Upper lobe of right lung (tissue), 1 donor: ENCODE results near the gene KLC3. TPM values are rescaled to one million over a fixed set of nuclear protein-coding genes. Genes with fewer than 3 reads are reported as not detected.

Experiments
- ATAC-seq: fragments of 200-7000 bp; cut with Tn5 transposase; one replicate; pipeline ENCODE4 v1.9.1; 2020; ENCODE audit warnings: mild to moderate bottlenecking, moderate library complexity
- DNase-seq: peaks from one replicate; pipeline ENCODE4 v3.0.0-alpha.2; 2020
- H3K27ac ChIP-seq: fragments of 200-600 bp; one replicate; pipeline ENCODE4 v1.8.0; 2022
- H3K27me3 ChIP-seq: fragments of 200-600 bp; one replicate; pipeline ENCODE4 v1.8.0; 2022; ENCODE audit warnings: mild to moderate bottlenecking
- H3K36me3 ChIP-seq: fragments of 200-600 bp; one replicate; pipeline ENCODE4 v1.8.0; 2022
- H3K4me1 ChIP-seq: fragments of 200-600 bp; one replicate; pipeline ENCODE4 v1.8.0; 2022
- H3K4me3 ChIP-seq: fragments of 200-600 bp; one replicate; pipeline ENCODE4 v1.8.0; 2022; ENCODE audit warnings: mild to moderate bottlenecking
- H3K9me3 ChIP-seq: fragments of 200-600 bp; one replicate; pipeline ENCODE4 v1.8.0; 2022
- intact Hi-C: fragments of 100-400 bp; cut with DNase I; formaldehyde crosslinking; loops from one replicate; pipeline ENCODE4 v1.11.0; 2022
- long read RNA-seq: library from polyadenylated mRNA; unstranded; transcript quantifications from one replicate; pipeline ENCODE4 v2.0.0, GENCODE V29; 2021
- total RNA-seq: library from RNA; stranded (reverse); fragmentation: NEBNext Ultra II Directional; extraction: Animal tissue kit (Norgen Biotek cat#: 25700); gene quantifications from one replicate; pipeline ENCODE4 v1.2.1, GENCODE V29; 2021
- TF ChIP-seq, protein P1 (sequence below): fragments of 200-600 bp; IDR thresholded peaks from one replicate; pipeline ENCODE4 v1.8.0; 2022; ENCODE audit warnings: antibody characterized with exemption
- donor health status: DM: no; HTN: yes; CAD: no; lungs with severe emphysema.

Gene KLC3
- 1.8 TPM for total RNA-seq
- long read RNA-seq, transcript KLC3-201 (13 exons, 1,780 nt): major isoform, 8 of 10 reads
- long read RNA-seq, partial matches to known transcripts: 1 of 10 reads
- long read RNA-seq, other reads (novel, unspliced or antisense): 1 of 10 reads

- H3K4me3 ChIP-seq: peak within 1 kb of the TSS; percentile 37
- peaks cover 22% of the 10 kb centered on the region for H3K27me3 ChIP-seq
- ATAC-seq: peak; percentile 87
- H3K36me3 ChIP-seq: no peaks in the 10 kb centered on the region
- H3K27ac ChIP-seq: no peak within 1 kb of the TSS
- no peaks in the 10 kb centered on the region for H3K9me3 ChIP-seq
- intact Hi-C loops: no loop called here
- H3K4me1 ChIP-seq: no peaks in the 10 kb centered on the region
- DNase-seq: peak; percentile 78
- TF ChIP-seq, protein P1, sequence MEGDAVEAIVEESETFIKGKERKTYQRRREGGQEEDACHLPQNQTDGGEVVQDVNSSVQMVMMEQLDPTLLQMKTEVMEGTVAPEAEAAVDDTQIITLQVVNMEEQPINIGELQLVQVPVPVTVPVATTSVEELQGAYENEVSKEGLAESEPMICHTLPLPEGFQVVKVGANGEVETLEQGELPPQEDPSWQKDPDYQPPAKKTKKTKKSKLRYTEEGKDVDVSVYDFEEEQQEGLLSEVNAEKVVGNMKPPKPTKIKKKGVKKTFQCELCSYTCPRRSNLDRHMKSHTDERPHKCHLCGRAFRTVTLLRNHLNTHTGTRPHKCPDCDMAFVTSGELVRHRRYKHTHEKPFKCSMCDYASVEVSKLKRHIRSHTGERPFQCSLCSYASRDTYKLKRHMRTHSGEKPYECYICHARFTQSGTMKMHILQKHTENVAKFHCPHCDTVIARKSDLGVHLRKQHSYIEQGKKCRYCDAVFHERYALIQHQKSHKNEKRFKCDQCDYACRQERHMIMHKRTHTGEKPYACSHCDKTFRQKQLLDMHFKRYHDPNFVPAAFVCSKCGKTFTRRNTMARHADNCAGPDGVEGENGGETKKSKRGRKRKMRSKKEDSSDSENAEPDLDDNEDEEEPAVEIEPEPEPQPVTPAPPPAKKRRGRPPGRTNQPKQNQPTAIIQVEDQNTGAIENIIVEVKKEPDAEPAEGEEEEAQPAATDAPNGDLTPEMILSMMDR: no peak
Observed at GRCh38 chr19:45340232-45340898, at the start of gene KLC3. TSS of gene KLC3 (plus strand) at chr19:45340750. CDS start at chr19:45345542, 4,792 bp downstream.

GRCh38 chr19:45291834-45292233 lies 48.7 kb upstream of the KLC3 start:
- Histone ChIP-seq H3K4me3 (no peak overlapping the region), H3K36me3 (peaks cover 50% of the 10 kb centered on the region), H3K27ac (no peak overlapping the region), H3K27me3 (no peaks in the 10 kb centered on the region), H3K4me1 (no peaks in the 10 kb centered on the region), H3K9me3 (no peaks in the 10 kb centered on the region)
- intact Hi-C loops: no loop called here
- ATAC-seq (no peak), DNase-seq (no peak)
- TF ChIP-seq, protein P1: no peak

GRCh38 chr19:45293682-45294081 lies 46.9 kb upstream of the KLC3 start:
- DNase-seq (no peak), ATAC-seq (no peak)
- Histone ChIP-seq H3K4me3 (no peak overlapping the region), H3K9me3 (no peaks in the 10 kb centered on the region), H3K36me3 (peaks cover 41% of the 10 kb centered on the region), H3K27me3 (no peaks in the 10 kb centered on the region), H3K27ac (no peak overlapping the region), H3K4me1 (no peaks in the 10 kb centered on the region)
- TF ChIP-seq, protein P1: no peak
- intact Hi-C loops: no loop called here

- Histone ChIP-seq H3K9me3 (no peaks in the 10 kb centered on the region), H3K4me1 (no peaks in the 10 kb centered on the region), H3K4me3 (no peak overlapping the region), H3K36me3 (peaks cover 36% of the 10 kb centered on the region), H3K27ac (no peak overlapping the region), H3K27me3 (no peaks in the 10 kb centered on the region)
- TF ChIP-seq, protein P1: no peak
- intact Hi-C loops: no loop called here
- no peak for ATAC-seq
- DNase-seq: no peak
Observed at GRCh38 chr19:45294291-45295029, 46.1 kb upstream of the KLC3 start.

DNA sequence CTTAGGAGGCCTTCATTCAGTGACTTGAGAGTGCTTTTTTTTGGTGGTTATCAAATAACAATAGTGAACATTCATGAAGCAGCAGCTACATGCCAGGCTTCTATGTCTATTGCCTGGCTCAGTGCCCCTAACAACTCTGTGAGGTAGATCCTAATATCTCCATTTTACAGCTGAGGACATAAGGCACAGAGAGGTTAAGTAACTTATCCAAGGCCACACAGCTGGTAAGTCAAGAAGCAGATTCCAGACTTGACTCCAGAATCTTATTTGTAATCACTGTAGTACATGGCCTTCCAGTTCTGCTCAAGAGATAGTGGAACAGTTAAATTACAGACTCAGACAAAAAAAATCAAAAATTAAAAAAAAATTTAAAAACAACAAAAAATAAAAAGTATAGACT lies 44.7 kb upstream of the KLC3 start:
- no peaks in the 10 kb centered on the region for H3K27me3 ChIP-seq
- no peaks in the 10 kb centered on the region for H3K4me1 ChIP-seq
- intact Hi-C loops: no loop called here
- ATAC-seq (no peak), DNase-seq (no peak)
- H3K4me3 ChIP-seq: no peak overlapping the region
- no peaks in the 10 kb centered on the region for H3K9me3 ChIP-seq
- H3K27ac ChIP-seq: no peak overlapping the region
- TF ChIP-seq, protein P1: no peak
- H3K36me3 ChIP-seq: peaks cover 26% of the 10 kb centered on the region
